ENCODE results near the gene TMTC1. TPM values are rescaled to one million over a fixed set of nuclear protein-coding genes. Genes with fewer than 3 reads are reported as not detected.

The TMTC1 gene
- total and polyA plus RNA-seq, 11 donors, result 8.8 to 101 (median 41.4) TPM

GRCh38 chr12:29563071-29563470 is 220.7 kb downstream of the TMTC1 start:
- DNase-seq (no peak), ATAC-seq (no peak)
- intact Hi-C loops (cut with DNase I), result loop anchor here in 4 of 10 donors (5.0 to 10.0 kb wide), 2 partner anchors 162 to 219 kb away; partner anchors contain the start of gene TMTC1 (in 2 of the 4)
- WGBS, 4 donors, result 24 to 47% (median 32%) methylated on average over 1 of the region's 1 CpG
- Histone ChIP-seq H3K27ac (peak overlapping the region; percentile 11 to 87 (median 72)), H3K27me3 (no peaks in the 10 kb centered on the region), H3K4me1 (peaks cover 12 to 75% (median 37%) of the 10 kb centered on the region in 12 donors), H3K36me3 (peaks cover 0 to 7% (median 0%) of the 10 kb centered on the region in 9 donors), H3K9me3 (no peaks in the 10 kb centered on the region), H3K4me3 (no peak overlapping the region)
- TF ChIP-seq, protein P1, sequence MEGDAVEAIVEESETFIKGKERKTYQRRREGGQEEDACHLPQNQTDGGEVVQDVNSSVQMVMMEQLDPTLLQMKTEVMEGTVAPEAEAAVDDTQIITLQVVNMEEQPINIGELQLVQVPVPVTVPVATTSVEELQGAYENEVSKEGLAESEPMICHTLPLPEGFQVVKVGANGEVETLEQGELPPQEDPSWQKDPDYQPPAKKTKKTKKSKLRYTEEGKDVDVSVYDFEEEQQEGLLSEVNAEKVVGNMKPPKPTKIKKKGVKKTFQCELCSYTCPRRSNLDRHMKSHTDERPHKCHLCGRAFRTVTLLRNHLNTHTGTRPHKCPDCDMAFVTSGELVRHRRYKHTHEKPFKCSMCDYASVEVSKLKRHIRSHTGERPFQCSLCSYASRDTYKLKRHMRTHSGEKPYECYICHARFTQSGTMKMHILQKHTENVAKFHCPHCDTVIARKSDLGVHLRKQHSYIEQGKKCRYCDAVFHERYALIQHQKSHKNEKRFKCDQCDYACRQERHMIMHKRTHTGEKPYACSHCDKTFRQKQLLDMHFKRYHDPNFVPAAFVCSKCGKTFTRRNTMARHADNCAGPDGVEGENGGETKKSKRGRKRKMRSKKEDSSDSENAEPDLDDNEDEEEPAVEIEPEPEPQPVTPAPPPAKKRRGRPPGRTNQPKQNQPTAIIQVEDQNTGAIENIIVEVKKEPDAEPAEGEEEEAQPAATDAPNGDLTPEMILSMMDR (IDR thresholded peaks at IDR 0.05), result no peak
- no peak for TF ChIP-seq POLR2A (IDR thresholded peaks at IDR 0.05)

- peak overlapping the region; percentile 39 to 87 (median 72) for H3K27ac ChIP-seq
- peaks cover 8 to 69% (median 34%) of the 10 kb centered on the region in 12 donors for H3K4me1 ChIP-seq
- H3K4me3 ChIP-seq, result no peak overlapping the region
- H3K27me3 ChIP-seq, result no peaks in the 10 kb centered on the region
- H3K36me3 ChIP-seq, result peaks cover 0 to 7% (median 0%) of the 10 kb centered on the region in 9 donors
- H3K9me3 ChIP-seq, result no peaks in the 10 kb centered on the region
- DNase-seq (peak in 4 of 5 donors; percentile 30 to 69 (median 59)), ATAC-seq (peak; percentile 76 to 97 (median 96))
- 24 to 37% (median 27%) methylated on average over 4 of the region's 4 CpGs for WGBS, 4 donors
- TF ChIP-seq, protein P1 (IDR thresholded peaks at IDR 0.05), result no peak
- no peak for TF ChIP-seq POLR2A (IDR thresholded peaks at IDR 0.05)
- intact Hi-C loops (cut with DNase I), result loop anchor here in 4 of 10 donors (5.0 to 10.0 kb wide), 2 partner anchors 163 to 220 kb away; partner anchors contain the start of gene TMTC1 (in 2 of the 4)
Measured at GRCh38 chr12:29562110-29562804, 221.5 kb downstream of the TMTC1 start.

- H3K27me3 ChIP-seq, result no peaks in the 10 kb centered on the region
- H3K36me3 ChIP-seq, result peaks cover 0 to 13% (median 0%) of the 10 kb centered on the region in 9 donors
- TF ChIP-seq POLR2A (IDR thresholded peaks at IDR 0.05), result no peak
- TF ChIP-seq, protein P1 (IDR thresholded peaks at IDR 0.05), result no peak
- intact Hi-C loops (cut with DNase I), result loop anchor here in 4 of 10 donors (5.0 to 10.0 kb wide), 2 partner anchors 163 to 221 kb away; partner anchors contain the start of gene TMTC1 (in 2 of the 4)
- H3K4me3 ChIP-seq, result no peak overlapping the region
- DNase-seq (no peak), ATAC-seq (peak in 2 of 4 donors; percentile 24 to 32)
- peak overlapping the region; percentile 45 to 87 (median 72) for H3K27ac ChIP-seq
- 50 to 65% (median 55%) methylated on average over 3 of the region's 3 CpGs for WGBS, 4 donors
- H3K4me1 ChIP-seq, result peaks cover 8 to 67% (median 29%) of the 10 kb centered on the region in 12 donors
- H3K9me3 ChIP-seq, result no peaks in the 10 kb centered on the region
Measured at GRCh38 chr12:29561664-29562071, 222.1 kb downstream of the TMTC1 start.

DNA sequence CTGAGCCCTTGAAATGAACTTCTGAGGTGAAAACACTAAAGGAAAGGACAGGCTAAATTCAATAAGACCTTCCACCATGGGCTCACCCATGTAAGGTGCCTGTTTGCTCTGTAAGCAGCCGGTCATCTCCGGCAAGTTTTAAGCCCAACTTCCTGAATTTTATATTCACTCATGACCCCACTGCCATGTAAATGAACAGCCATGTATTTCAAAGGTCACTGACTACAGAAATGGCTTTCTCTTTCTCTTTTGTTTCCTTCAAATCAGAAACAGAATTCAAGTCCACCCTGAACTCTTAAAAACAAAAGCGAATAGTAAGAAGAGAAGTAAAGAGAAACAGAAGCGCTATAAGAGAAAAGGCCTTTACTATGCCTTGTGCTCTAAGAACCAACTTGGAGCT is 224.5 kb downstream of the TMTC1 start:
- H3K27me3 ChIP-seq, result no peaks in the 10 kb centered on the region
- H3K4me3 ChIP-seq, result peak overlapping the region in 1 of 12 donors; percentile 3
- H3K27ac ChIP-seq, result peak overlapping the region in 11 of 12 donors; percentile 11 to 86 (median 63)
- intact Hi-C loops (cut with DNase I), result loop anchor here in 8 of 10 donors (10.0 kb wide), 8 partner anchors 76 to 336 kb away; partner anchors contain the start of gene TMTC1 (in 2 of the 8)
- WGBS, 4 donors, result 49 to 64% (median 57%) methylated on average over 4 of the region's 4 CpGs
- ATAC-seq, result peak in 1 of 4 donors; percentile 34
- peaks cover 8 to 57% (median 28%) of the 10 kb centered on the region in 12 donors for H3K4me1 ChIP-seq
- H3K9me3 ChIP-seq, result no peaks in the 10 kb centered on the region
- DNase-seq, result no peak
- no peak for TF ChIP-seq POLR2A (IDR thresholded peaks at IDR 0.05)
- TF ChIP-seq, protein P1 (IDR thresholded peaks at IDR 0.05), result no peak
- peaks cover 0 to 15% (median 0%) of the 10 kb centered on the region in 9 donors for H3K36me3 ChIP-seq

Measured in heart left ventricle (tissue), 16 donors.